Measurements from ENCODE around the gene GSKIP.

Gene GSKIP

DNA sequence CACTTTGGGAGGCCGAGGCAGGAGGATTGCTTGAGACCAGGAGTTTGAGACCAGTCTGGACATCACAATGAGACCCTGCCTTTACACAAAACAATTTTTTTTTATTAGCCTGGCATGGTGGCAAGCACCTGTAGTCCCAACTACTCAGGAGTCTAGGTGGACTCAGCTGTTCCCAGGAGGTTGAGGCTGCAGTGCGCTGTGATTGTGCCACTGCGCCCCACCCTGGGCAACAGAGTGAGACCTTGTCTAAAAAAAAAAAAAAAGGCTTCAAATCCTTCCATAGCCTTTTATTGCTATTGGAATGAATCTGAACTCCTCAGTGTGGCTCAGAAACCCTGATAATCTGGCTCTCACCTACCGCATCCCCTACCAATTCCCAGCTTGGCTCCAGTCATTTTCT is 54.7 kb downstream of the GSKIP start:
- Histone ChIP-seq H3K27ac (ENCODE audit: low read length) (no peak overlapping the region), H3K4me1 (ENCODE audit: control insufficient read depth in 1 of 2, insufficient read depth in 2 of 2, low read length in 2 of 2) (no peaks in the 10 kb centered on the region), H3K4me3 (ENCODE audit: low read depth in 1 of 2, low read length in 2 of 2) (no peak overlapping the region), H3K9me3 (ENCODE audit: control insufficient read depth in 1 of 2, low read length in 2 of 2) (no peaks in the 10 kb centered on the region), H3K36me3 (ENCODE audit: control insufficient read depth in 1 of 2, insufficient read depth in 2 of 2, low read length in 2 of 2) (no peaks in the 10 kb centered on the region), H3K27me3 (ENCODE audit: low read depth, low read length) (no peaks in the 10 kb centered on the region)

DNA sequence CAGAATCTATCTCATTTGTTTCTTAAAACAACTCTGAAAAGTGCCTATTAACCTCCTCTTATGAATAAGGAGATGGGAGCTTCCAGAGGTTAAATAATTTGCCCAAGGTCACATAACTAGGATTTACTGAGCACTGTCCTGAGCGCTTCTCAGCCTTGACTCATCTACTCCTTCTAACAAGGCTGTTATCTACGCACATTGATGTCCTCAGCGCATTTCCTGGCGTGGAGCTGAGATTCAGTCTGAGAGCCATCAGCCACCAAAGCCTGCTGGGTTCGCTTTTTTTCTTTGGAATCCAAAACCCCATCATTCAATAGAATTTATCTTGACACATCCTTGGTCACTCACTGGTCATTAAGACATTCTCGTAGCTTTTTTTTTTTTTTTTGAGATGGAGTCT is 57.9 kb downstream of the GSKIP start:
- Histone ChIP-seq H3K36me3 (ENCODE audit: control insufficient read depth in 1 of 2, insufficient read depth in 2 of 2, low read length in 2 of 2) (no peaks in the 10 kb centered on the region), H3K4me3 (ENCODE audit: low read depth in 1 of 2, low read length in 2 of 2) (no peak overlapping the region), H3K27ac (ENCODE audit: low read length) (no peak overlapping the region)

DNA sequence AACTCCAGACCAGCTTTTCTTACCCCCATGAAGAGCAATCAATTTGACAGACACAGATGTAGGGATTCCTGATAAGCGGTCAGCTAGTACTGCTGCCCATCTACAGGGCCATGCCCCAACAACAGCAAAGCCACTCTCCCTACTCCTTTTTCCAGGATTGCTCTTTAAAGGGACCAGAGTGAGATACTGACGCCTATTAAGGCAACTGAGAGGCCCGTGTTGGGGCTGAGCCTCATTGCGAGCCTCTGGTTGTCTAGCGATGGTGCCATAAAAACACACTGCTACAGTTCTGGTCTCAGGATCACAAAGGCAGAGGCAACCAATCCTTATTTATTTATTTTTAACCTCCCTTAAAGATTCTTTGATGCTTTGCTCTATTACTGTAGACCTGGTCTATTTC is 59.7 kb downstream of the GSKIP start:
- no peaks in the 10 kb centered on the region for H3K9me3 ChIP-seq (ENCODE audit: control insufficient read depth in 1 of 2, low read length in 2 of 2)
- no peak overlapping the region for H3K27ac ChIP-seq (ENCODE audit: low read length)
- H3K4me3 ChIP-seq (ENCODE audit: low read depth in 1 of 2, low read length in 2 of 2), result no peak overlapping the region
- H3K4me1 ChIP-seq (ENCODE audit: control insufficient read depth in 1 of 2, insufficient read depth in 2 of 2, low read length in 2 of 2), result no peaks in the 10 kb centered on the region
- H3K36me3 ChIP-seq (ENCODE audit: control insufficient read depth in 1 of 2, insufficient read depth in 2 of 2, low read length in 2 of 2), result no peaks in the 10 kb centered on the region
- H3K27me3 ChIP-seq (ENCODE audit: low read depth, low read length), result no peaks in the 10 kb centered on the region

More for the DNA sequence above, 57.9 kb downstream of the GSKIP start:
- H3K27me3 ChIP-seq (ENCODE audit: low read depth, low read length), result no peaks in the 10 kb centered on the region
- H3K9me3 ChIP-seq (ENCODE audit: control insufficient read depth in 1 of 2, low read length in 2 of 2), result no peaks in the 10 kb centered on the region
- H3K4me1 ChIP-seq (ENCODE audit: control insufficient read depth in 1 of 2, insufficient read depth in 2 of 2, low read length in 2 of 2), result no peaks in the 10 kb centered on the region

DNA sequence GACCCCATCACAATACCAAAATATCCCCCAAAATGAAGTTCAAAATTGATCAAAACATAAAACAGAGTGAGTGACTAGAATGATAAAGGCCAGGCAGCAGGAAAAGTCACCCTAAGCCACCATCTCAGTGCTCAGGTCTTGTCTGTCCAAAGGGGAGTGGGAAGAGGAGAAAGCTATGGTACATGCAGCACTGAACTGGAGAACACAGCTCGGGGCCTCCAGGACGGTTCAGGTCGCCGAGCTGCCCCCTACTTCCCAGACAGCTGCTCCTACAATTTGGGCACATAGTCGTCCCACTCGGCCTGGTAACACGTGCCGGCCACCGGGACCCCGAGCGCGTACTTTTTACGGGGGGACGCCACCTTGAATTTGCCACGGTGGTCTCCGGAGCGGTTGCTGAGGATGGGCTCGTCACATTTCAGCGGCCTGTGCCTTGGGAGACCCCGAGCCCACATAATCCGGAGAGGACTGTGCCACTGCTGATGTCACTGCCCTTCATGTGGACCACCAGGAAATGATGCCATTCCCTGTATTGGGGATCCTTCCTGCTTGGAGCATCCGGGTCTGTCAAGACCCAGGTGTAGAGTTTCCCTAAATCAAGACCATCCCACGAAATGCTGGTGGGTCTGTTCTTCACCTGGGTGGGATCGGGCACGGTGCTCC is 60.3 kb downstream of the GSKIP start:
- H3K27ac ChIP-seq (ENCODE audit: low read length), result no peak overlapping the region
- no peaks in the 10 kb centered on the region for H3K4me1 ChIP-seq (ENCODE audit: control insufficient read depth in 1 of 2, insufficient read depth in 2 of 2, low read length in 2 of 2)
- H3K36me3 ChIP-seq (ENCODE audit: control insufficient read depth in 1 of 2, insufficient read depth in 2 of 2, low read length in 2 of 2), result no peaks in the 10 kb centered on the region
- no peaks in the 10 kb centered on the region for H3K27me3 ChIP-seq (ENCODE audit: low read depth, low read length)
- H3K9me3 ChIP-seq (ENCODE audit: control insufficient read depth in 1 of 2, low read length in 2 of 2), result no peaks in the 10 kb centered on the region
- peak overlapping the region; percentile 53 to 63 for H3K4me3 ChIP-seq (ENCODE audit: low read depth in 1 of 2, low read length in 2 of 2)

DNA sequence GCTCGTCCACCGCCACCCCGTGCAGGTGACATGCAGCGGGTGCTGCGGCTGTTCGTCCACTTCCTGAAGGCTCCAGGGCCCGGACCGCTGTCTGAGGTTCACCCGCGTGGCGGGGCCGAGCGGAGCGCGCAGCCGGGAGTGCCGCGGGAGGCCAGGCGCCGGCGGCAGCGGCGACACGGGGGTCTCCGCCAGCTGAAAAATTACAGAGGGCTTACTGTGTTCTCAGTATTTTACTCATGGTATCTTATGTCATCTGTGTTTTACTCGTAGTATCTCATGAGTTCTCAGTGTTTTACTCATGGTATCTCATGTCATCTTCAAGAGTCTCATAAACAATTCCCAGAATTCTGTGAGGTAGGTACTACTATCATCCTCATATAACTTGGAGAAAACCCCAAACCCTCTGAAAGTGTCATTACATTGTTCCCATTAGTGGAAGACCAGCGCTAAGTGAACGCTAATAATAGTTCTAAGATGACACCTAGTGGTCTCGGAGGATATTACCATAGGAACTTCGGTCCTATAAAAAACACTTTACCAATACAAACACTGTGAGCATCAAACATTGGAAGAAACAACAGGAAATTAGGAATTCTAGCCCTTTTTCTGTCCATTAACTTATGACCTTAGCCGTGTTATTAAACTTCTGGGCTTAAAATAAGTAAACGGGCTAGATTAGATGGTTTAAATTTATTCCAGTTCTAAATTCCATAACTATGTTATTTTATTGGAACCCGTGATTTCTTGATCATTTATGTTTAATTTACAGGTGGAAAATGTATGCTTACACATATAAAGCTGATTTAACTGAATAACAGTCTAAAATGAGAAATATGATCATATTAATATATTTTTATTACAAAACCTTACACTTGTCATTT is 61.0 kb downstream of the GSKIP start:
- Histone ChIP-seq H3K9me3 (ENCODE audit: control insufficient read depth in 1 of 2, low read length in 2 of 2) (no peaks in the 10 kb centered on the region), H3K27ac (ENCODE audit: low read length) (no peak overlapping the region), H3K27me3 (ENCODE audit: low read depth, low read length) (no peaks in the 10 kb centered on the region), H3K36me3 (ENCODE audit: control insufficient read depth in 1 of 2, insufficient read depth in 2 of 2, low read length in 2 of 2) (no peaks in the 10 kb centered on the region), H3K4me1 (ENCODE audit: control insufficient read depth in 1 of 2, insufficient read depth in 2 of 2, low read length in 2 of 2) (no peaks in the 10 kb centered on the region), H3K4me3 (ENCODE audit: low read depth in 1 of 2, low read length in 2 of 2) (peak overlapping the region; percentile 53 to 63)

DNA sequence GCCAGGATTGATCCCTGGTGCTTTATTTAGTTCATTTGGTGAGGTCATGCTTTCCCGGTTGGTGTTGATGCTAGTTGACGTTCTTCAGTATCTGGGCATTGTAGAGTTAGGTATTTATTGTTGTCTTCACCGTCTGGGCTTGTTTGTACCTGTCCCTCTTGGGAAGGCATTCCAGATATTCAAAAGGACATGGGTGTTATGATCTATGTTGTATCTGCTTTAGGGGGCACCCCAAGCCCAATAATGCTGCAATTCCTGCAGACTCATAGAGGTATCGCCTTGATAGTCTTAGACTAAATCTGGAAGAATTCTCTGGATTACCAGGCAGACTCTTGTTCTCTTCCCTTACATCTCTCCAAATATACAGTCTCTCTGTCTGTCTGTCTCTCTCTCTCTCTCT is 70.7 kb downstream of the GSKIP start:
- H3K27me3 ChIP-seq (ENCODE audit: low read depth, low read length), result no peaks in the 10 kb centered on the region
- no peak overlapping the region for H3K27ac ChIP-seq (ENCODE audit: low read length)

More for the DNA sequence above, 70.7 kb downstream of the GSKIP start:
- Histone ChIP-seq H3K36me3 (ENCODE audit: control insufficient read depth in 1 of 2, insufficient read depth in 2 of 2, low read length in 2 of 2) (no peaks in the 10 kb centered on the region), H3K4me1 (ENCODE audit: control insufficient read depth in 1 of 2, insufficient read depth in 2 of 2, low read length in 2 of 2) (no peaks in the 10 kb centered on the region), H3K9me3 (ENCODE audit: control insufficient read depth in 1 of 2, low read length in 2 of 2) (no peaks in the 10 kb centered on the region), H3K4me3 (ENCODE audit: low read depth in 1 of 2, low read length in 2 of 2) (no peak overlapping the region)

Measured in muscle layer of duodenum (tissue), 2 donors.